ENCODE measurements around the gene USP13.

- no peak for TF ChIP-seq CTCF (IDR thresholded peaks at IDR 0.05)
- no peak for TF ChIP-seq EP300 (IDR thresholded peaks at IDR 0.05)
- no peak for TF ChIP-seq POLR2AphosphoS5 (IDR thresholded peaks at IDR 0.05)
Observed at GRCh38 chr3:179771797-179772196, 119.0 kb downstream of the USP13 start.

Measured in gastroesophageal sphincter (tissue), 3 donors.